Left lobe of liver (tissue), 2 donors: ENCODE data around the gene DNHD1. TPM values are rescaled to one million over a fixed set of nuclear protein-coding genes. Genes with fewer than 3 reads are reported as not detected.

Experiments
- ATAC-seq: fragments of 200-7000 bp; cut with Tn5 transposase; one replicate; pipeline ENCODE4 v1.9.1; 2020; ENCODE audit warnings: mild to moderate bottlenecking, moderate library complexity
- DNase-seq: peaks from one replicate; pipeline ENCODE4 v3.0.0-alpha.2; 2020; ENCODE audit warnings: low spot score
- total RNA-seq: library from RNA; stranded (reverse); gene quantifications from one replicate; pipeline ENCODE4 v1.2.1, GENCODE V29; 2021
- donor health status: DM: no; HTN: no; CAD: no; lungs with moderate emphysema.
- donor health status: DM: no; HTN: yes; CAD: no.

The DNHD1 gene
- total RNA-seq, 1 donor from 2014 or later, result 10.1 TPM

DNA sequence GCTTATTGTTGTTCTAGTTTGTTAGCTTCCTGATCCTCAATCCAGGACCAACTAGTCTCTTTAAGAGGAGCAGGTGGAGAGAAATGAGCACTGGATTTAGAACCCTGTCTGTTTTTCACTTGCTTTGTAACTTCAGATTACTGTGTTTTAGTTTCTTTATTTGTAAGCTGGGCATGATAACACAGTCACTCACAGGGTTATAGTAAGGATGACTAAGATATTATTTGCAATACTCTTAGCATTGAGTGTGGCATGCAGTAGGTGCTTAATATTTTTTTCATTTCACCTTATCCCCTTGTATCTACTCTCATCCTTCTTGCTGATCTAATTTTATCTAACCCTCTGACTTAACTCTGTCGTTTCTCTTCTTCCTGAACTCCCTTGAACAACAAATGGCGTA, 33.8 kb downstream of the DNHD1 start:
- DNase-seq (no peak), ATAC-seq (no peak)

- ATAC-seq, result peak; percentile 92
- no peak for DNase-seq
These were observed 34.2 kb downstream of the DNHD1 start for GRCh38 chr11:6531267-6531752.

DNA sequence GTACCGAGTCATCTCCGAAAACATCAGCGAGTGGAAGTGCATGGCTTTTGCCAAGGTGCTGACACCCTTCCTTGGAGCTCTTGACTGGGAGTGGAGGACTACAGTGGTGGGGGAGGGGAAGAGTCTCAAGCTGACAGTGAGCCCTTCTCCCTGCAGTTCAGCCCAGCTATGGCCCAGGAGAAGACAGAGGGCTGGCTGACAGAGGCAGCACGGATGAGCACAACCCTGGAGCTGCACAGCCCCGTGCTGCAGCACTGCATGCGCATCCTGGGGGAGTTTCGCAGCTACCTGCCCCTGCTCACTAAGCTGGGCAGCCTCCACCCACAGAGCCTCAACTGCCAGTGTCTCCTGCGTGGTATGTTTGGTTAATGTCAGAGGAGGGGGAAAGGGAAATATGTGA, 41.4 kb downstream of the DNHD1 start:
- ATAC-seq (no peak), DNase-seq (no peak)

GRCh38 chr11:6538945-6539344, 41.9 kb downstream of the DNHD1 start:
- ATAC-seq, result no peak

DNA sequence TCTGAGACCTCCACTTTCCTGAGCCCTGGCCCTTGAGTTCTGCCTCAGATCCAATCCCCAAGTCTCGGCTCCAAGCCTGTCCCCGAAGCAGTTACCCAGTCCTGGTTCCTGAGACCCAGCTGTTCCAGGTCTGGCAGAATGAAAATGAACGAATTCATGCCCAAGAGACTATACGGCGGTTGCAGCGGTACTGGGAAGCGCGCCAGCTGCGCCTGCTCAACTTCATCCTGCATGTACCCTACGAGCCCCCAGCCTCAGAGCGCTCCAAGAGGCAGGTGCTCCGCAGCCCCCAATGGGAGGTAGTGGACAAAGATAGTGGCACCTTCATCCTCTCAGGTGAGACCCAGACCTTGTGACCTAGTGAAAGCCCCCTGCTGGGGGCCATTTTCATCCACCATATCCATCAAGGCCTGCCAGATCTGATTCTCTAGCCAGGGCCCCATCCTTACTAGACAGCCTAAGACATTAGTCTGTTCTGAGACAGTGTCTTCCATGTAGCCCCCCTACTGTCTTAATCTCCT, 42.7 kb downstream of the DNHD1 start:
- no peak for DNase-seq
- ATAC-seq, result no peak

More at GRCh38 chr11:6538945-6539344, 41.9 kb downstream of the DNHD1 start:
- DNase-seq, result no peak

GRCh38 chr11:6541356-6541755, 44.3 kb downstream of the DNHD1 start:
- no peak for DNase-seq

DNA sequence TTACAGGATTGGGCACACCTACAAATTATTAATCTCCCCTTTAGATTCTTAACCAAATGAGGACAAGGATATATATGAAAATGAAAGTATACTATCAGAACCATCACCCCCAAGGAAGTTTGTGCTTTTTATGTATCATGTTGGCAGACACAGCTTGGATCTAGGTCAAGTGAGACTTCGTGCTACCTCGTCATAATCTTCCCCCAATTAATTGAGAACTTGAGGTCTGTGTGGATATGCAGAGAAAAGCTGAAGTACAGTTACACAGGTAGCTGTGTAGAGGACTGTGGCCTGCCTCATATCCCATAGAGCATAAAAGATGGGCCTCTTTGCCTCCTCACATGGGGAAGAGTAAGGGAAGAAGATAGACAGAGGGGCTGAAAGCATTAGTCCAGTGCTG, 45.6 kb downstream of the DNHD1 start:
- no peak for ATAC-seq

More at GRCh38 chr11:6541356-6541755, 44.3 kb downstream of the DNHD1 start:
- no peak for ATAC-seq

DNA sequence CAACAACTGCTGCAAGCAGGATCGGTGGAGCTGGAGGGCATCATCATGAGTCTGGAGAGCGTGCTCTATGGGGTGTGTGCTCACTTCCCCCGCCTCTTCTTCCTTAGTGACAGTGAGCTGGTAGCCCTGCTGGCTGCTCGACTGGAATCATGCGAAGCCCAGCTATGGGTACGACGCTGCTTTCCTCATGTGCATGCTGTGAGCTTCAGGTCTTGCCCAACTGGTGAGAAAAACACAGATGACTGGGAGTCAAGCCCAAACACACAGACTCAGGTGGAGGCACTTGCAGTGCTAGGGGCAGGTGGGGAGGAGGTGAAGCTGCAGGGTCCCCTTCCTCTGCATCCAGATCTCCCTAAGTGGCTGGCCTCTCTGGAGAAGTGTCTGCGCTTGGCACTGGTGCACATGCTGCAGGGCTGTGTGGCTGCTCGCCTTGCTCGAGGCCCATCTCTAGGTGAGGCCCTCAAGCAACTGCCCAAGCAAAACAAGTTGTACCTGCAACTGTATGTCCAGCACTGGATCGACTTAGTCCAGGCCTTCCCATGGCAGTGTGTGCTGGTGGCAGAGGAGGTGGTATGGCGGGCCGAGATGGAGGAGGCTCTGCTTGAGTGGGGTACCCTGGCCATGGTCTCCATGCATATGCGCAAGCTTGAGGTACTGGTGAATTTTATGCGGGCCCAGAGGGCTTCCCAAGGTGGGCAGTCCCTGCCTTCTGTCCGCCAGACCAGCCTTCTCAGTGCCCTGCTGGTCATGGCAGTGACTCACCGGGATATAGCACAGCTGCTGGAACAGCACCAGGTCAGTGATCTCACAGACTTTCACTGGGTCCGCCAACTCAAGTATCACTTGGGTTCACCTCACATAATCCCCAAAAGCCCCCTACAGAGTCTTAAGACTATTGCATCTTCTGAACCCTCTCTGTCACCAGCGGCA, 48.1 kb downstream of the DNHD1 start:
- DNase-seq (no peak), ATAC-seq (no peak)

More for the DNA sequence above, 45.6 kb downstream of the DNHD1 start:
- DNase-seq, result no peak

DNA sequence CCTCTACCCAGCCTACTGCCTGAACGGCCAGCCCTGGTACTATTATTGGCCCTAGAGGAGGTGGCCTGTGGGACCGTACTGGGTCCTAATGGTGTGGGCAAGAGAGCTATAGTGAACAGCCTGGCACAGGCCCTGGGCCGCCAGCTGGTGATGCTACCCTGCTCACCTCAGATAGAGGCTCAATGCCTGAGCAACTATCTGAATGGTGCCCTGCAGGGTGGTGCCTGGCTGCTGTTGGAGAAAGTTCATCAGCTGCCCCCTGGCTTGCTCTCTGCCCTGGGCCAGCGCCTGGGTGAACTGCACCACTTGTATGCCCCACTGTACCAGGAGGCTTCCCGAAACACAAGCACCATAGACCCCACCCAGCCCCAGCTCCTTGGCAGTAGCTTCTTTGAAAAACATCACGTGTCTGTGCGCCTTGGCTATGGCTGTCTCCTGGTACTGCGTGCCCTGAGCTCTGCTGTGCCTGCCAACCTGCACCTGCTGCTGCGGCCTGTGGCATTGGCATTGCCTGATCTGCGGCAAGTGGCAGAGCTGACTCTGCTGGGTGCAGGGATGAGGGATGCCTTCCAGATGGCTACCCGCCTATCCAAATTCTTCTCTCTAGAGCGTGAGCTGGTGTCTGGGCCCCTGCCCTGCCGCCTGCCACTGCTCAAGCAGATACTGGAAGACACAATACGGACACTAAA, 49.0 kb downstream of the DNHD1 start:
- no peak for DNase-seq
- no peak for ATAC-seq

DNA sequence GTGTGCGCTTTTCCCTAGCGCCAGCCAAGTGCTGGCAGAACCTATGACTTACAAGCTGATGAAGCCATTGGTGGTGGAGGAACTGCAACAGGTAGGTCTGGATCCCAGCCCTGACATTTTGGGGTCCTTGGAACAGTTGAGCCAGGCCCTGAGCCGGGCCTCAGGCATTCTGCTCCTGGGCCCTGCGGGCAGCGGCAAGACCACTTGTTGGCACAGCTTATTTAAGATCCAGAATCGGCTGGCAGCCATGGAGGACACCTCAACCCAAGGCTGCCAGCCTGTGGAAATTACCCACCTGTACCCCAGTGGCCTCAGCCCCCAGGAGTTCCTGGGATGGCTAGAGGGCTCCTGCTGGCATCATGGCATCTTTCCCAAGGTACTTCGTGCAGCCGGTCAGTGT, 49.7 kb downstream of the DNHD1 start:
- no peak for ATAC-seq
- no peak for DNase-seq

DNA sequence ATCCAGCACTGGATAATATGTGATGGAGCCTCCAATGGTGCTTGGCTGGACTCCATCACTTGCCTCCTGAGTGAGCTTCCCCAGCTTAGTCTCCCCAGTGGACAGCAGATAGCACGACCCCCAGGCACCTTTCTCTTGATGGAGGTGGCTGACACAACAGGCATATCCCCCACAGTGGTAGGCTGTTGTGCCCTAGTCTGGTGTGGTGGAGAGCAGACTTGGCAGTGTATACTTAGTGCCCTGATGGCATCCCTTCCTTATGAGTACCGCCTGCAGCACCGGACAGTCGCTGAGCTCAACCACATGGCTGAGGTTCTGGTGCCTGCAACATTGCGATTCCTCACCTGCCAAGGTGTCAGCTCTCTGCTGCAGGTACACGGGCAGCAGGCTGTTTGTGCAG, 50.1 kb downstream of the DNHD1 start:
- no peak for DNase-seq
- ATAC-seq, result no peak

GRCh38 chr11:6548121-6548520, 51.0 kb downstream of the DNHD1 start:
- DNase-seq, result no peak
- ATAC-seq, result no peak

GRCh38 chr11:6548641-6549040, 51.6 kb downstream of the DNHD1 start:
- ATAC-seq, result no peak
- no peak for DNase-seq

GRCh38 chr11:6553634-6554033, 56.6 kb downstream of the DNHD1 start:
- ATAC-seq (no peak), DNase-seq (no peak)

- DNase-seq (no peak), ATAC-seq (no peak)
These were observed 58.0 kb downstream of the DNHD1 start for GRCh38 chr11:6554828-6555706.

DNA sequence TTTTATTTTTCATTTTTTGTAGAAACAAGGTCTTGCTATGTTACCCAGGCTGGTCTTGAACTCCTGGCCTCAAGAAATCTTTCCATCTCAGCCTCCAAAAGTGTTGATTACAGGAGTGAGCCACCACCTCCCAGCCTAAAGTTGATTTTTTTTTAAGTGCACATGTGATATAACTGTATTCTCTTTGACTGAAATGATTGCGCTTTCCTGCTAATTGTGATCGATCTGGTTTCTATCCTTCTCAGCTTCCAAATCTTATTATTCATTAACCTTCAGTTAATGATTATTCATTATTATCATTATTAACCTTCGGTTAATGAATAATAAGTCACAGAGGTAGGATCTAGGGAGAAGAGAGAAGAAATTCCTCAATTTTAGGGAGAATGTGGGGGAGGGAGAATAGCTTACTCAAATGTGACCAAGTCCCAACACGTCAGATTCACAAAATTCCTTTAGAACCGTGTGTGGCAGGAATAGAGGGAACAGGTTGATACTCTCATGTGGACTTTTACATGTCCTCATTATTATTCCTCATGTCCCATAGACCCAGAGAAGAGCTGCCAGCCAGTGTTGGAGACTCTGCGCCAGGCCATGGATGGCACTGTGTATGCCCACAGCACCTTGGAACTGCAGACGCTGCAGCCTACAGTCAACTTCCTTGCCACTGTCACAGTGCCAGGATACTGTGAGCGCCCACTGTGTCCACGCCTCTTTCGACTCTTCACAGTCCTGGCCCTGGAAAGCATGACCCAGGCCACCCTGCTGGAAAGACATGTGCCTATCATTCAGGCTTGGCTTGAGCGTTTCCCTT, 59.3 kb downstream of the DNHD1 start:
- ATAC-seq, result peak; percentile 81
- DNase-seq, result no peak

DNA sequence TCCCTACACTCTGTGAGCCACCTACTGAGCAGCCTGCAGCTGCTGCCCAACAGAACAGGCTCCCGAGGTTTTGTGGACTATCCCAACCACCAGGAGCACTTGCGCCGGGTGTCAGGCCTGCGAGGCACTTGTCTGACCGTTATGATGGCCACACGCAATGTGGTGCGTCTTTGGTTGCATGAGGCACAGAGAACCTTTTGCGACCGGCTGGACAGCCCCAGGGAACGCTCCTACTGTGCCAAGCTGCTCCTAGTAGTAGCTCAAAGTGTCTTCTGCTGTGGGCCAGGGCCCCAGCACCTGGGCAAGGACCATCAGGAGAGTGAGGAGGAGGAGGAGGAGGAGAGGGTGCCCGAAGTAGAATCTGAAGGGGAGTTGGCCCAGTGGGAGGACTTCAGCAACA, 60.0 kb downstream of the DNHD1 start:
- DNase-seq (no peak), ATAC-seq (no peak)

GRCh38 chr11:6557761-6558674, 60.9 kb downstream of the DNHD1 start:
- DNase-seq (no peak), ATAC-seq (no peak)

- DNase-seq, result no peak
- ATAC-seq, result no peak
These were observed 62.3 kb downstream of the DNHD1 start for GRCh38 chr11:6559369-6559768.
